GM23338 (cell line): Measurements from ENCODE around the gene NCOA6. TPM values are rescaled to one million over a fixed set of nuclear protein-coding genes. Genes with fewer than 3 reads are reported as not detected.

Experiments used
- ATAC-seq: fragments of 200-7000 bp; cut with Tn5 transposase; 3 replicates; pipeline ENCODE4 v1.9.1; 2020
- DNase-seq: peaks from one replicate; pipeline ENCODE4 v3.0.0-alpha.2; 2015; ENCODE audit warnings: low spot score
- H2AFZ ChIP-seq: fragments of 200-600 bp; sonication (generic); 2 replicates; pipeline ENCODE4 v1.8.0; 2016; ENCODE audit warnings: antibody characterized with exemption, mild to moderate bottlenecking, moderate library complexity
- H3F3A ChIP-seq: fragments of 200-600 bp; sonication (generic); replicated peaks from 2 replicates; pipeline ENCODE4 v1.8.0; 2017; ENCODE audit warnings: antibody characterized with exemption, mixed run types, low read depth
- H3K27ac ChIP-seq: fragments of 200-600 bp; sonication (generic); 2 replicates; pipeline ENCODE4 v1.6.1; 2016; ENCODE audit warnings: low read depth
- H3K27me3 ChIP-seq: fragments of 200-600 bp; sonication (generic); 2 replicates; pipeline ENCODE4 v1.8.0; 2016; ENCODE audit warnings: mild to moderate bottlenecking, mixed run types, moderate library complexity; ENCODE audit not compliant: insufficient read depth
- H3K36me3 ChIP-seq: fragments of 200-600 bp; sonication (generic); 2 replicates; pipeline ENCODE4 v1.8.0; 2016; ENCODE audit warnings: mild to moderate bottlenecking; ENCODE audit not compliant: insufficient read depth
- H3K4me1 ChIP-seq: fragments of 200-600 bp; sonication (generic); 2 replicates; pipeline ENCODE4 v1.8.0; 2016; ENCODE audit warnings: mild to moderate bottlenecking, moderate library complexity; ENCODE audit not compliant: insufficient read depth
- H3K4me2 ChIP-seq: fragments of 200-600 bp; sonication (generic); 2 replicates; pipeline ENCODE4 v1.7.1; 2017; ENCODE audit warnings: mixed run types
- H3K4me3 ChIP-seq: fragments of 200-600 bp; sonication (generic); 2 replicates; pipeline ENCODE4 v1.6.1; 2016; ENCODE audit warnings: mixed run types
- H3K79me2 ChIP-seq: fragments of 200-600 bp; sonication (generic); replicated peaks from 2 replicates; pipeline ENCODE4 v1.8.0; 2017; ENCODE audit warnings: mild to moderate bottlenecking; ENCODE audit not compliant: insufficient read depth
- H3K9me2 ChIP-seq: fragments of 200-600 bp; sonication (generic); 2 replicates; pipeline ENCODE4 v1.8.0; 2017; ENCODE audit not compliant: insufficient read depth
- H4K20me1 ChIP-seq: fragments of 200-600 bp; sonication (generic); replicated peaks from 2 replicates; pipeline ENCODE4 v1.8.0; 2017; ENCODE audit warnings: mild to moderate bottlenecking; ENCODE audit not compliant: insufficient read depth
- H3K27ac Mint-ChIP-seq: 2 replicates; pipeline ENCODE4 v1.8.0; 2020; ENCODE audit warnings: inconsistent platforms, mild to moderate bottlenecking, moderate library complexity, mixed read lengths
- H3K27me3 Mint-ChIP-seq: 3 replicates; pipeline ENCODE4 v1.8.0; 2022; ENCODE audit warnings: low read depth, mild to moderate bottlenecking, moderate library complexity, mixed read lengths, inconsistent platforms; ENCODE audit not compliant: insufficient read depth, poor library complexity
- H3K36me3 Mint-ChIP-seq: 3 replicates; pipeline ENCODE4 v1.8.0; 2021; ENCODE audit warnings: low read depth, mild to moderate bottlenecking, inconsistent platforms, moderate library complexity, mixed read lengths
- H3K4me1 Mint-ChIP-seq: 3 replicates; pipeline ENCODE4 v1.8.0; 2020; ENCODE audit warnings: mild to moderate bottlenecking, inconsistent platforms, mixed read lengths
- H3K4me3 Mint-ChIP-seq: 3 replicates; pipeline ENCODE4 v1.8.0; 2021; ENCODE audit warnings: moderate library complexity, mild to moderate bottlenecking, inconsistent platforms, mixed read lengths
- H3K9me3 Mint-ChIP-seq: 3 replicates; pipeline ENCODE4 v1.8.0; 2020; ENCODE audit warnings: moderate library complexity, mild to moderate bottlenecking, inconsistent platforms, mixed read lengths
- CREB1 ChIP-seq: fragments of 250-450 bp; sonication (Bioruptor Pico); IDR thresholded peaks from 2 replicates; pipeline ENCODE4 v1.5.0; 2020; ENCODE audit warnings: low read depth, mild to moderate bottlenecking, moderate library complexity
- CTCF ChIP-seq, 2 experiments: fragments of 200-600 bp in 1 of 2; sonication (generic) in 1 of 2; conservative IDR thresholded peaks; 2 replicates each; pipeline versions ENCODE4 v1.5.1 to v1.6.1; 2016 to 2017; ENCODE audit warnings: antibody characterized with exemption in 2 of 2, low read depth in 2 of 2, mild to moderate bottlenecking in 2 of 2, moderate library complexity in 1 of 2
- EZH2 ChIP-seq: fragments of 200-600 bp; sonication (generic); IDR thresholded peaks from one replicate; pipeline ENCODE4 v1.8.0; 2017; ENCODE audit warnings: antibody characterized with exemption, mild to moderate bottlenecking, low read depth; ENCODE audit not compliant: unreplicated experiment
- EZH2phosphoT487 ChIP-seq: fragments of 200-600 bp; sonication (generic); IDR thresholded peaks from one replicate; pipeline ENCODE4 v1.8.1; 2018; ENCODE audit warnings: antibody characterized with exemption; ENCODE audit not compliant: unreplicated experiment
- JUNB ChIP-seq: IDR thresholded peaks from one replicate; pipeline ENCODE4 v1.6.1; 2016; ENCODE audit warnings: antibody characterized with exemption; ENCODE audit not compliant: unreplicated experiment
- NANOG ChIP-seq: IDR thresholded peaks from 2 replicates; pipeline ENCODE4 v1.6.1; 2016; ENCODE audit warnings: antibody characterized with exemption, borderline replicate concordance
- POLR2AphosphoS5 ChIP-seq: IDR thresholded peaks from 2 replicates; pipeline ENCODE4 v1.6.1; 2016; ENCODE audit warnings: antibody characterized with exemption, low read depth
- REST ChIP-seq: IDR thresholded peaks from one replicate; pipeline ENCODE4 v1.6.1; 2018; ENCODE audit warnings: antibody characterized with exemption; ENCODE audit not compliant: unreplicated experiment
- STAT1 ChIP-seq: IDR thresholded peaks from one replicate; pipeline ENCODE4 v1.6.1; 2016; ENCODE audit warnings: antibody characterized with exemption; ENCODE audit not compliant: unreplicated experiment
- ZNF114 ChIP-seq: fragments of 250-450 bp; sonication (Bioruptor Pico); IDR thresholded peaks from 2 replicates; pipeline ENCODE4 v1.5.0; 2020; ENCODE audit warnings: mild to moderate bottlenecking, moderate library complexity
- ZNF331 ChIP-seq: fragments of 250-450 bp; sonication (Bioruptor Pico); IDR thresholded peaks from 2 replicates; pipeline ENCODE4 v1.5.0; 2020; ENCODE audit warnings: low read depth, mild to moderate bottlenecking, moderate library complexity
- ZNF462 ChIP-seq: fragments of 250-450 bp; sonication (Bioruptor Pico); IDR thresholded peaks from 2 replicates; pipeline ENCODE4 v1.5.0; 2020; ENCODE audit warnings: mild to moderate bottlenecking, moderate library complexity
- long read RNA-seq: library from polyadenylated mRNA; unstranded; transcript quantifications from one replicate; pipeline ENCODE4 v2.0.0, GENCODE V29; 2020; ENCODE audit not compliant: unreplicated experiment
- polyA plus RNA-seq: library from polyadenylated mRNA; unstranded; fragments of >200 nt; fragmentation: Nextera tagmentation; extraction: Ambion mirVana; gene quantifications from 2 replicates; pipeline ENCODE4 v1.2.1, GENCODE V29; 2016
- total RNA-seq: library from RNA; depleted of rRNA; stranded (reverse); fragments of >200 nt; shearing (Covaris generic); gene quantifications from 2 replicates; pipeline ENCODE4 v1.2.3, GENCODE V29; 2014; rRNA removed
- TF ChIP-seq, protein P1 (sequence below): IDR thresholded peaks from 2 replicates; pipeline ENCODE4 v1.6.1; 2016; ENCODE audit warnings: antibody characterized with exemption

Gene NCOA6
- 10.6 and 10.8 TPM in 2 replicates for total RNA-seq
- polyA plus RNA-seq, result 15.9 and 17.4 TPM in 2 replicates
- long read RNA-seq, partial matches to known transcripts, result 2 of 3 reads
- long read RNA-seq, other reads (novel, unspliced or antisense), result 1 of 3 reads

DNA sequence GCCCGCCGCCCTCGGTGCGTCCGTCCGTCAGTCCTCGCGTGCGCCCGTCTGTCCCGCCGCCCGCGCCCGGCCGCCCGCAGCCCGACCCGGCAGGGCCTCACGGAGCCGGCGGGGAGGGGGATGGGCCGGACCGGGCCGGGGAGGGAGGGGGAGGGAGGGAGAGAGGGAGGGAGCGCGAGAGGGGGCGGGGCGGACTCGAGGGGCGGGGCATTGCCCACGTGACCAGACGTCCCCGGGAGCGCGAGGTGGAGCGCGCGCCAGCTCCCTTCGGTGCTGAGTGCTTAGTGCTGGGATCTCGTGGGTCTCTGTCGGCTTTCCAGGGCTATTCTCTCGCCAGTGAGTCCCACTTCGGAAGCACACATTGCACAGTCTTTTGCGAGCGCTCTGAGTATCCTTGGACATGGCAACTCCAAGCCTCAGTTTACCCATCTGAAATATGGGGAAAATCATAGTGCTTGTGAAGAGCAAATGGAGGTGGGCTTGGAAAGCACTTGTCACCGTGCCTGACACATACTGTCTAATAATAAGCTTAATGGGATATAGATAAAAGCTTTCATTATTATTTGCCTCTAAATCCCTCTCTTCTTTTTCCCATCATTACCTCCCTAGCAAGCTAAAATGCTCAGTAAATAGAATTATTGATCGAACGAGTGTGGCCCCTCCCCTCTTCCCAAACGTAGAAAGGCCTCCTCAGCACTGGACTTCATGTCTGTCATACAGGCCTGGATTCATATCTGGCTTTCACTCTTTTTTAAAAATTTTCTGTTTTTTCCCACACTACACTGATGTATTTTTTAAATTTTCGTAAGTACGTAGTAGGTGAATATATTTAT, at the start of gene NCOA6:
Gene NCOA6 (minus strand): TSS at position 122 of the 833 bp plus-strand sequence. CDS start 43,296 bp downstream, outside the sequence.
- Histone ChIP-seq H3K4me2 (peak within 1 kb of the TSS; percentile 91), H2AFZ (peak within 1 kb of the TSS; percentile 94), H3K9me2 (no peaks in the 10 kb centered on the region), H3K36me3 (no peaks in the 10 kb centered on the region), H3F3A (no peaks in the 10 kb centered on the region; the same call in 1 of the 2 replicates), H4K20me1 (no peaks in the 10 kb centered on the region), H3K27ac (peak within 1 kb of the TSS; percentile 9; the same call in 1 of the 2 replicates), H3K4me1 (peaks cover 11% of the 10 kb centered on the region; the same call in 1 of the 2 replicates), H3K4me3 (peak within 1 kb of the TSS; percentile 71), H3K27me3 (no peaks in the 10 kb centered on the region), H3K79me2 (peaks cover 30% of the 10 kb centered on the region)
- TF ChIP-seq NANOG (no peak), ZNF462 (CRISPR knock-in tag) (no peak), ZNF331 (CRISPR knock-in tag) (no peak), ZNF114 (CRISPR knock-in tag) (no peak), CREB1 (CRISPR knock-in tag) (no peak), JUNB (no peak), REST (no peak), STAT1 (no peak), CTCF (conservative IDR thresholded peaks at IDR 0.05; ENCODE audit: low read depth in 2 of 2) (no peak), EZH2phosphoT487 (no peak), POLR2AphosphoS5 (no peak), EZH2 (no peak)
- TF ChIP-seq, protein P1, sequence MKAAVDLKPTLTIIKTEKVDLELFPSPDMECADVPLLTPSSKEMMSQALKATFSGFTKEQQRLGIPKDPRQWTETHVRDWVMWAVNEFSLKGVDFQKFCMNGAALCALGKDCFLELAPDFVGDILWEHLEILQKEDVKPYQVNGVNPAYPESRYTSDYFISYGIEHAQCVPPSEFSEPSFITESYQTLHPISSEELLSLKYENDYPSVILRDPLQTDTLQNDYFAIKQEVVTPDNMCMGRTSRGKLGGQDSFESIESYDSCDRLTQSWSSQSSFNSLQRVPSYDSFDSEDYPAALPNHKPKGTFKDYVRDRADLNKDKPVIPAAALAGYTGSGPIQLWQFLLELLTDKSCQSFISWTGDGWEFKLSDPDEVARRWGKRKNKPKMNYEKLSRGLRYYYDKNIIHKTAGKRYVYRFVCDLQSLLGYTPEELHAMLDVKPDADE, result no peak
- H3K27ac Mint-ChIP-seq, result peak within 1 kb of the TSS; percentile 83
- peaks cover 9% of the 10 kb centered on the region for H3K27me3 Mint-ChIP-seq
- peak within 1 kb of the TSS; percentile 91 for H3K4me3 Mint-ChIP-seq
- peaks cover 11% of the 10 kb centered on the region for H3K4me1 Mint-ChIP-seq
- H3K9me3 Mint-ChIP-seq, result peaks cover 2% of the 10 kb centered on the region; the same call in 2 of the 3 replicates
- DNase-seq (peak; percentile 76), ATAC-seq (peak; percentile 11)
- H3K36me3 Mint-ChIP-seq, result peaks cover 2% of the 10 kb centered on the region; the same call in 2 of the 3 replicates
